ENCODE results near the gene GRID2IP. TPM values are rescaled to one million over a fixed set of nuclear protein-coding genes. Genes with fewer than 3 reads are reported as not detected.

GRID2IP gene
- total and polyA plus RNA-seq, 2 of the 13 experiments (the other 11 are each of a cell fraction or from before 2014, with no cell fraction given): 0.03 TPM; not detected in 1

DNA sequence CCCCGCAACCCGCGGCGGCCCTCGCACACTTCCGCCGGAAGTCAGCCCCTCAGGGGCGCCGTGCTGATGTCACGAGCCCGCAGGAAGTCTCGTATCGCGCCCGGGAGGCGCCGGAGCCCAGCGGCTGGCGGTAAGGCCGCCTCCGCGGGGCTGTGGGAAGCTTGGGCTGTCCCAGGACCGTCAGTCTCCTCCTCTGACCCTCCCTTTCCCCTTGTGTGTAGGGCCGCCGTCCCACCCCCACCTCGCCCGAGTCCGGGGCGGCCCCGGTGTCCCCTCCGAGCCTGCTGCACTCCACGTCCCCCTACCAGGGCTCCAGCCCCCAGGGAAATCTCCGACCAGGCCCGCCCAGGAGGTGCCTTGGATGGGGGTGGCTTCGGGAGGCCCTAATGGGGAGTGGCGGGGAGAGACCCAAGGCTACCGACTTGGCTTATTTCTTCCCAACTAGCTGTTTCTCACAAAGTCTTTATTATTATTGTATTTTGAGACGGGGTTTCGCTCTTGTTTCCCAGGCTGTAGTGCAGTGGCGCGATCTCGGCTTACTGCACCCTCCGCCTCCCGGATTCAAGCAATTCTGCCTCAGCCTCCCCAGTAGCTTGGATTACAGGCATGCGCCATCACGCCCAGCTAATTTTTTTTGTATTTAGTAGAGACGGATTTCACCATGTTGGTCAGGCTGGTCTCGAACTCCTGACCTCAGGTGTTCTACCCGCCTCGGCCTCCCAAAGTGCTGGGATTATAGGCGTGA lies 26.3 kb upstream of the GRID2IP start, which contains the start of gene ZDHHC4 (continued):
- 0 out of 2 replicates have a peak, but pooled peaks have one; percentile 8 for TF ChIP-seq ZNF333 (CRISPR knock-in tag; IDR thresholded peaks at IDR 0.05; ENCODE audit: borderline replicate concordance)
- TF ChIP-seq PHF20 (CRISPR knock-in tag; IDR thresholded peaks at IDR 0.05): peak; percentile 80
- TF ChIP-seq NFE2L1 (CRISPR knock-in tag; IDR thresholded peaks at IDR 0.05; ENCODE audit: borderline replicate concordance): no peak
- TF ChIP-seq RELA (CRISPR knock-in tag; IDR thresholded peaks at IDR 0.05): no peak
- no peak for TF ChIP-seq RNF2 (conservative IDR thresholded peaks at IDR 0.05; ENCODE audit: low read depth)
- no peak for TF ChIP-seq MTA1 (CRISPR knock-in tag; IDR thresholded peaks at IDR 0.05; ENCODE audit: borderline replicate concordance)
- TF ChIP-seq ZNF225 (CRISPR knock-in tag; IDR thresholded peaks at IDR 0.05): 0 out of 2 replicates have a peak, but pooled peaks have one; percentile 26
- 0 out of 2 replicates have a peak, but pooled peaks have one; percentile 41 for TF ChIP-seq ZNF737 (CRISPR knock-in tag; IDR thresholded peaks at IDR 0.05; ENCODE audit: borderline replicate concordance)
- TF ChIP-seq ZNF230 (CRISPR knock-in tag; IDR thresholded peaks at IDR 0.05): no peak
- TF ChIP-seq ZNF547 (CRISPR knock-in tag; IDR thresholded peaks at IDR 0.05): no peak; the same call in 1 of the 2 replicates
- no peak for TF ChIP-seq SP140L (CRISPR knock-in tag; IDR thresholded peaks at IDR 0.05; ENCODE audit: borderline replicate concordance)
- peak; percentile 86 for TF ChIP-seq THAP11 (CRISPR knock-in tag; IDR thresholded peaks at IDR 0.05)
- TF ChIP-seq DNMT3B (CRISPR knock-in tag; conservative IDR thresholded peaks at IDR 0.05): no peak
- TF ChIP-seq DNMT1 (CRISPR knock-in tag; IDR thresholded peaks at IDR 0.05): no peak
- TF ChIP-seq PCBP2 (optimal IDR thresholded peaks at IDR 0.05; ENCODE audit: low read depth, low read length, poor library complexity, severe bottlenecking): no peak
- TF ChIP-seq SRSF9 (IDR thresholded peaks at IDR 0.05; ENCODE audit: borderline replicate concordance, insufficient read depth, low read depth, low read length, poor library complexity, severe bottlenecking): no peak
- no peak for TF ChIP-seq MZF1 (CRISPR knock-in tag; IDR thresholded peaks at IDR 0.05; ENCODE audit: borderline replicate concordance)
- peak; percentile 42; the same call in 1 of the 2 replicates for TF ChIP-seq ZNF891 (CRISPR knock-in tag; IDR thresholded peaks at IDR 0.05)
- TF ChIP-seq ZNF253 (CRISPR knock-in tag; IDR thresholded peaks at IDR 0.05; ENCODE audit: borderline replicate concordance): 0 out of 2 replicates have a peak, but pooled peaks have one; percentile 42
- TF ChIP-seq, protein P1, sequence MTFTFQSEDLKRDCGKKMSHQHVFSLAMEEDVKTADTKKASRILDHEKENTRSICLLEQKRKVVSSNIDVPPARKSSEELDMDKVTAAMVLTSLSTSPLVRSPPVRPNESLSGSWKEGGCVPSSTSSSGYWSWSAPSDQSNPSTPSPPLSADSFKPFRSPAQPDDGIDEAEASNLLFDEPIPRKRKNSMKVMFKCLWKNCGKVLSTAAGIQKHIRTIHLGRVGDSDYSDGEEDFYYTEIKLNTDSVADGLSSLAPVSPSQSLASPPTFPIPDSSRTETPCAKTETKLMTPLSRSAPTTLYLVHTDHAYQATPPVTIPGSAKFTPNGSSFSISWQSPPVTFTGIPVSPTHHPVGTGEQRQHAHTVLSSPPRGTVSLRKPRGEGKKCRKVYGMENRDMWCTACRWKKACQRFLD (CRISPR knock-in tag; IDR thresholded peaks at IDR 0.05; ENCODE audit: borderline replicate concordance): peak; percentile 61; the same call in 1 of the 2 replicates
- TF ChIP-seq ZNF251 (CRISPR knock-in tag; IDR thresholded peaks at IDR 0.05): no peak
- no peak for TF ChIP-seq KDM1A (CRISPR knock-in tag; IDR thresholded peaks at IDR 0.05)
